Measurements from ENCODE around the gene TBC1D14. TPM values are rescaled to one million over a fixed set of nuclear protein-coding genes. Genes with fewer than 3 reads are reported as not detected.

Gene TBC1D14
- polyA plus RNA-seq, 2 donors = 13.4 to 23.2 TPM

GRCh38 chr4:7046971-7047370 is 137.3 kb downstream of the TBC1D14 start:
- peaks cover 0 to 7% of the 10 kb centered on the region in 2 donors for H3K36me3 ChIP-seq (ENCODE audit: control insufficient read depth in 2 of 2, insufficient read depth in 2 of 2, low read length in 1 of 2)
- H3K27ac ChIP-seq (ENCODE audit: low read depth in 2 of 2, low read length in 1 of 2) = peak overlapping the region in 1 of 2 donors; percentile 9
- WGBS, 2 donors = 85% methylated on average over 9 of the region's 9 CpGs
- no peaks in the 10 kb centered on the region for H3K27me3 ChIP-seq (ENCODE audit: control insufficient read depth in 1 of 2, insufficient read depth in 2 of 2, low read length in 2 of 2)
- H3K9me3 ChIP-seq (ENCODE audit: control insufficient read depth in 2 of 2, insufficient read depth in 1 of 2, low read depth in 1 of 2, low read length in 1 of 2) = no peaks in the 10 kb centered on the region
- peaks cover 14 to 23% of the 10 kb centered on the region in 2 donors for H3K4me1 ChIP-seq (ENCODE audit: control insufficient read depth in 2 of 2, insufficient read depth in 2 of 2, low read length in 1 of 2)
- H3K4me3 ChIP-seq (ENCODE audit: low read depth in 1 of 2, low read length in 2 of 2) = no peak overlapping the region

DNA sequence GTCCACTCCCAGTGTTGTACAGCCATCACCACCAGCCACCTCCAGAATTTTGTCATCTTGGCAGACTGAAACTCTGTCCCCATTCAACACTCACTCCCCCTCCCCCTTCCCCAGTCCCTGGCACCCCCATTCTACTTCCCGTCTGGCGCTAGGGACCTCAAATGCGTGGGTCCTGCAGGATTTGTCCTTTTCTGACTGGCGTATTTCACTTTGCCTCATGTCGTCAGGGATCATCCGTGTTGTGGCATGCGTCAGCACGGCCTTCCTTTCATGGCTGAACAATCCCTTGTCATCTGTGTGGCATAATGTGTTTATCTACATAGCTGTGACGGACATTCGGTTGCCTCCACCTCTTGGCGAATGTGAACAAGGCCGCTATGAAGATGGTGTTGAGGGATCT is 139.0 kb downstream of the TBC1D14 start:
- H3K27ac ChIP-seq (ENCODE audit: low read depth in 2 of 2, low read length in 1 of 2) = no peak overlapping the region
- H3K27me3 ChIP-seq (ENCODE audit: control insufficient read depth in 1 of 2, insufficient read depth in 2 of 2, low read length in 2 of 2) = no peaks in the 10 kb centered on the region
- H3K4me1 ChIP-seq (ENCODE audit: control insufficient read depth in 2 of 2, insufficient read depth in 2 of 2, low read length in 1 of 2) = peaks cover 10 to 26% of the 10 kb centered on the region in 2 donors
- no peak overlapping the region for H3K4me3 ChIP-seq (ENCODE audit: low read depth in 1 of 2, low read length in 2 of 2)
- no peaks in the 10 kb centered on the region for H3K9me3 ChIP-seq (ENCODE audit: control insufficient read depth in 2 of 2, insufficient read depth in 1 of 2, low read depth in 1 of 2, low read length in 1 of 2)
- 92% methylated on average over 12 of the region's 12 CpGs for WGBS, 2 donors
- H3K36me3 ChIP-seq (ENCODE audit: control insufficient read depth in 2 of 2, insufficient read depth in 2 of 2, low read length in 1 of 2) = peaks cover 0 to 9% of the 10 kb centered on the region in 2 donors

GRCh38 chr4:7049295-7049694 is 139.7 kb downstream of the TBC1D14 start:
- H3K9me3 ChIP-seq (ENCODE audit: control insufficient read depth in 2 of 2, insufficient read depth in 1 of 2, low read depth in 1 of 2, low read length in 1 of 2) = no peaks in the 10 kb centered on the region
- WGBS, 2 donors = 91 to 94% methylated on average over 4 of the region's 4 CpGs
- peaks cover 10 to 26% of the 10 kb centered on the region in 2 donors for H3K4me1 ChIP-seq (ENCODE audit: control insufficient read depth in 2 of 2, insufficient read depth in 2 of 2, low read length in 1 of 2)
- H3K4me3 ChIP-seq (ENCODE audit: low read depth in 1 of 2, low read length in 2 of 2) = no peak overlapping the region
- no peaks in the 10 kb centered on the region for H3K27me3 ChIP-seq (ENCODE audit: control insufficient read depth in 1 of 2, insufficient read depth in 2 of 2, low read length in 2 of 2)
- no peak overlapping the region for H3K27ac ChIP-seq (ENCODE audit: low read depth in 2 of 2, low read length in 1 of 2)
- H3K36me3 ChIP-seq (ENCODE audit: control insufficient read depth in 2 of 2, insufficient read depth in 2 of 2, low read length in 1 of 2) = peaks cover 4 to 16% of the 10 kb centered on the region in 2 donors

DNA sequence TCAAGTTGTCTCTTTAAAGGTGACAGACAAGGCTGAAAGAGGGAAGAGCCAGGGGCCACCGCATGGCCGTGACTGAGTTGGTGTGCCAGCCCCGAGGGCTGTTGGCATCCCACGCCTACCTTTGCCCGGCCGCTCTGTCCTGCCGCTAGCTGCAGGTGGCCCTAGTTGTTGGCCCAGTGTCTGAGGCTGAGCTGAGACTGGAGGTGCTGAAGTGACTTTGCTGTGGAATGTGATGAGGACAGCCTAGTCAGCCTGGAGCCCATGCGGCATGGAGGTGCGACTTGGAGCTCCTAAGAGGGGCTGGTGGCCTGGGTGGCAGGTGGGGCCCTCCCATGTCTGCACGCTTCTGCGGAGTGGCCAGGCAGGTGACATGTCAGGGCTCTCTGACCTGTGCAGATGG is 140.1 kb downstream of the TBC1D14 start:
- Histone ChIP-seq H3K36me3 (ENCODE audit: control insufficient read depth in 2 of 2, insufficient read depth in 2 of 2, low read length in 1 of 2) (peaks cover 4 to 19% of the 10 kb centered on the region in 2 donors), H3K9me3 (ENCODE audit: control insufficient read depth in 2 of 2, insufficient read depth in 1 of 2, low read depth in 1 of 2, low read length in 1 of 2) (no peaks in the 10 kb centered on the region), H3K27ac (ENCODE audit: low read depth in 2 of 2, low read length in 1 of 2) (no peak overlapping the region), H3K4me3 (ENCODE audit: low read depth in 1 of 2, low read length in 2 of 2) (no peak overlapping the region), H3K27me3 (ENCODE audit: control insufficient read depth in 1 of 2, insufficient read depth in 2 of 2, low read length in 2 of 2) (no peaks in the 10 kb centered on the region), H3K4me1 (ENCODE audit: control insufficient read depth in 2 of 2, insufficient read depth in 2 of 2, low read length in 1 of 2) (peaks cover 10 to 23% of the 10 kb centered on the region in 2 donors)
- 86 to 88% methylated on average over 11 of the region's 11 CpGs for WGBS, 2 donors

- 74 to 90% methylated on average over 35 to 36 of the region's 36 CpGs for WGBS, 2 donors
- Histone ChIP-seq H3K27me3 (ENCODE audit: control insufficient read depth in 1 of 2, insufficient read depth in 2 of 2, low read length in 2 of 2) (no peaks in the 10 kb centered on the region), H3K36me3 (ENCODE audit: control insufficient read depth in 2 of 2, insufficient read depth in 2 of 2, low read length in 1 of 2) (peaks cover 9 to 24% of the 10 kb centered on the region in 2 donors), H3K9me3 (ENCODE audit: control insufficient read depth in 2 of 2, insufficient read depth in 1 of 2, low read depth in 1 of 2, low read length in 1 of 2) (no peaks in the 10 kb centered on the region), H3K4me3 (ENCODE audit: low read depth in 1 of 2, low read length in 2 of 2) (no peak overlapping the region), H3K4me1 (ENCODE audit: control insufficient read depth in 2 of 2, insufficient read depth in 2 of 2, low read length in 1 of 2) (peaks cover 8 to 17% of the 10 kb centered on the region in 2 donors), H3K27ac (ENCODE audit: low read depth in 2 of 2, low read length in 1 of 2) (no peak overlapping the region)
Measured at GRCh38 chr4:7050481-7051143, 141.0 kb downstream of the TBC1D14 start.

DNA sequence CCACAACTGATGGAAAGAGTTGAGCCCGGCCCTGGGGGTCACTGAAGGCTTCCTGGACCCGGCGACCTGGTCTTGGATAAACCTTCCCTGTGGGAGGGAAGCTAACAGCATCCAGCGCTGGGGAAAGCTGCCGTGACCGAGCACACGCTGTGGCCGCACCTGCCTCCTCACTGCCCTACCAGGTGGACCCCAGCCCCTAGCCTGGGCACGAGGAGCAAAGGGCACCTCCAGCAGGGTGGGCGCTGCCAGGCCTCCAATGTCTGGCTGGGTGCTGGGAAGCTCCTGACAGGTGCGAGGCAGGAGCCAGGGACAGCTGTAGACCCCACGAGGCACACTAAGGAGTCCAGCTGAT is 141.5 kb downstream of the TBC1D14 start:
- no peak overlapping the region for H3K4me3 ChIP-seq (ENCODE audit: low read depth in 1 of 2, low read length in 2 of 2)
- H3K27ac ChIP-seq (ENCODE audit: low read depth in 2 of 2, low read length in 1 of 2) = no peak overlapping the region
- no peaks in the 10 kb centered on the region for H3K27me3 ChIP-seq (ENCODE audit: control insufficient read depth in 1 of 2, insufficient read depth in 2 of 2, low read length in 2 of 2)
- no peaks in the 10 kb centered on the region for H3K9me3 ChIP-seq (ENCODE audit: control insufficient read depth in 2 of 2, insufficient read depth in 1 of 2, low read depth in 1 of 2, low read length in 1 of 2)
- WGBS, 2 donors = 71 to 89% methylated on average over 12 of the region's 12 CpGs
- peaks cover 5 to 14% of the 10 kb centered on the region in 2 donors for H3K4me1 ChIP-seq (ENCODE audit: control insufficient read depth in 2 of 2, insufficient read depth in 2 of 2, low read length in 1 of 2)
- peaks cover 11 to 29% of the 10 kb centered on the region in 2 donors for H3K36me3 ChIP-seq (ENCODE audit: control insufficient read depth in 2 of 2, insufficient read depth in 2 of 2, low read length in 1 of 2)

DNA sequence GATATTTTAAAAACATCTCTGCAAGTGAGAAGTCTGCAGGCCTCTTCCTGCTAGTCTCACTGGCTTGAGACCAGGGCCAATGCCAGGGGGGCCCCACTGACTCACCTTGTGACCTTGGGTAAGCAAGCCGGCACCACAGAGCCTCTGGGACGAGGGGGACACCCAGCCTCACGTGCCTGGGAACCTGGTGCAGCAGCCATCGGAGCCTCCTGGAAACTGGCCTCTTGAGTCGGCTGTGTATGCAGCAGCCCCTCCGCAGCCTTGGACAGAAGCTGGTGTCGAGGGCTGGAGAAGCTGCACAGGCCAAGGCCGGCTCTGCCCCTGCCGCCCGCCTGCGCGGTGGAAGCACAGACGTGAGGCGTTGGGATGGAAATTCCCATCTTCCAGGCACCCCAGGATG is 142.3 kb downstream of the TBC1D14 start:
- Histone ChIP-seq H3K9me3 (ENCODE audit: control insufficient read depth in 2 of 2, insufficient read depth in 1 of 2, low read depth in 1 of 2, low read length in 1 of 2) (no peaks in the 10 kb centered on the region), H3K4me1 (ENCODE audit: control insufficient read depth in 2 of 2, insufficient read depth in 2 of 2, low read length in 1 of 2) (peaks cover 2 to 10% of the 10 kb centered on the region in 2 donors), H3K4me3 (ENCODE audit: low read depth in 1 of 2, low read length in 2 of 2) (no peak overlapping the region), H3K27ac (ENCODE audit: low read depth in 2 of 2, low read length in 1 of 2) (no peak overlapping the region), H3K36me3 (ENCODE audit: control insufficient read depth in 2 of 2, insufficient read depth in 2 of 2, low read length in 1 of 2) (peaks cover 14 to 33% of the 10 kb centered on the region in 2 donors), H3K27me3 (ENCODE audit: control insufficient read depth in 1 of 2, insufficient read depth in 2 of 2, low read length in 2 of 2) (no peaks in the 10 kb centered on the region)
- WGBS, 2 donors = 89 to 95% methylated on average over 14 of the region's 14 CpGs

- H3K4me3 ChIP-seq (ENCODE audit: low read depth in 1 of 2, low read length in 2 of 2) = no peak overlapping the region
- peaks cover 14 to 33% of the 10 kb centered on the region in 2 donors for H3K36me3 ChIP-seq (ENCODE audit: control insufficient read depth in 2 of 2, insufficient read depth in 2 of 2, low read length in 1 of 2)
- 87 to 90% methylated on average over 14 of the region's 14 CpGs for WGBS, 2 donors
- no peak overlapping the region for H3K27ac ChIP-seq (ENCODE audit: low read depth in 2 of 2, low read length in 1 of 2)
- peaks cover 2 to 10% of the 10 kb centered on the region in 2 donors for H3K4me1 ChIP-seq (ENCODE audit: control insufficient read depth in 2 of 2, insufficient read depth in 2 of 2, low read length in 1 of 2)
- no peaks in the 10 kb centered on the region for H3K27me3 ChIP-seq (ENCODE audit: control insufficient read depth in 1 of 2, insufficient read depth in 2 of 2, low read length in 2 of 2)
- no peaks in the 10 kb centered on the region for H3K9me3 ChIP-seq (ENCODE audit: control insufficient read depth in 2 of 2, insufficient read depth in 1 of 2, low read depth in 1 of 2, low read length in 1 of 2)
Measured at GRCh38 chr4:7052313-7052712, 142.7 kb downstream of the TBC1D14 start.

DNA sequence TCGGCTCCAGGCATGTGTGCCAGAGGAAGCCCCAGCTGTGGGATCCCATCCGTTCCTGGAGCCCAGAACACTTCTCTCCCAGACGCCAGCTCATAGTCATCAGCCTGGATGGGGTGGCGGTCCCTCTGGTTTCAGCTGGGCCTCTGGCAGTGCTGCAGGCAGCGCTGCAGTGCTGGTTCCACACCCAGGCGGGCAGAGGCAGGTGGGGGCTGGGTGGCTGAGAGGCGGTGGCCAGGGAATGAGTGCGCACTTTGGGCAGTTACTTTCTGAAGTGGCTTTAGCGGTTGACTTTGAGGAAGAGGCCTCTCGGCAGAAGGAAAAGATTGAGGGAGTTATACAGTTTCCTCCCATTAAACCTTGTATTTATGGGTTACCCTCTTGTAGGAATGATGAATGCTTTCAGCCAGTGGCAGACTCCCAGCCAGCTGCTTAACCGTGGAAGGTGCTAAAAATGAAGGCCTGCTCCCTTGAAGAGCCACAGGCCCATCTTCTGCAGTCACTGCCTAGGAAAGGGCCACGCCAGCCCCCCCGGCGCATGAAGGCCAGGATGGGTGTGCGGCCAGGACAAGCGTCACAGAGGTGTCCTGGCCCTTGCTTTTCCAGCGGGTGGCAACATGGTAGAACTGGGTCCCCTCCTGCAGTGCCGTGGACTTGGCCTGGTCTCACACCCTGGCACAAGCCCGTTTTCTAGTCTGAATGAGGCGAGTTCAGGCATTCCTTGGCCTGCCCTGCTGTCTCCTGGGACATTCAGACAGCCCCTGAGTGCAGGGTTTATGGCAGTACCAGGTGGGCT is 143.5 kb downstream of the TBC1D14 start:
- Histone ChIP-seq H3K4me3 (ENCODE audit: low read depth in 1 of 2, low read length in 2 of 2) (no peak overlapping the region), H3K9me3 (ENCODE audit: control insufficient read depth in 2 of 2, insufficient read depth in 1 of 2, low read depth in 1 of 2, low read length in 1 of 2) (no peaks in the 10 kb centered on the region), H3K36me3 (ENCODE audit: control insufficient read depth in 2 of 2, insufficient read depth in 2 of 2, low read length in 1 of 2) (peaks cover 14 to 33% of the 10 kb centered on the region in 2 donors), H3K27ac (ENCODE audit: low read depth in 2 of 2, low read length in 1 of 2) (peak overlapping the region in 1 of 2 donors; percentile 28), H3K27me3 (ENCODE audit: control insufficient read depth in 1 of 2, insufficient read depth in 2 of 2, low read length in 2 of 2) (no peaks in the 10 kb centered on the region), H3K4me1 (ENCODE audit: control insufficient read depth in 2 of 2, insufficient read depth in 2 of 2, low read length in 1 of 2) (peaks cover 2 to 7% of the 10 kb centered on the region in 2 donors)
- 70 to 72% methylated on average over 20 of the region's 20 CpGs for WGBS, 2 donors

Data from esophagus (tissue), 2 donors.